OCI-M1 (cell line): ENCODE data around the gene GPR148.
"Not testable (repeated sequence)": the region's sequence is repeated elsewhere in the genome, so short reads cannot be mapped to it uniquely, and the experiment has no call there.

Experiments
- DNase-seq: peaks from one replicate; lab custom pipeline; 2025; lab: John Stamatoyannopoulos, UW

The GPR148 gene, protein sequence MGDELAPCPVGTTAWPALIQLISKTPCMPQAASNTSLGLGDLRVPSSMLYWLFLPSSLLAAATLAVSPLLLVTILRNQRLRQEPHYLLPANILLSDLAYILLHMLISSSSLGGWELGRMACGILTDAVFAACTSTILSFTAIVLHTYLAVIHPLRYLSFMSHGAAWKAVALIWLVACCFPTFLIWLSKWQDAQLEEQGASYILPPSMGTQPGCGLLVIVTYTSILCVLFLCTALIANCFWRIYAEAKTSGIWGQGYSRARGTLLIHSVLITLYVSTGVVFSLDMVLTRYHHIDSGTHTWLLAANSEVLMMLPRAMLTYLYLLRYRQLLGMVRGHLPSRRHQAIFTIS

GRCh38 chr2:130728549-130729316 lies at the start of gene GPR148:
GPR148 (plus strand) TSS chr2:130729070; CDS start chr2:130729152, 82 bp downstream.
- no peak for DNase-seq

DNA sequence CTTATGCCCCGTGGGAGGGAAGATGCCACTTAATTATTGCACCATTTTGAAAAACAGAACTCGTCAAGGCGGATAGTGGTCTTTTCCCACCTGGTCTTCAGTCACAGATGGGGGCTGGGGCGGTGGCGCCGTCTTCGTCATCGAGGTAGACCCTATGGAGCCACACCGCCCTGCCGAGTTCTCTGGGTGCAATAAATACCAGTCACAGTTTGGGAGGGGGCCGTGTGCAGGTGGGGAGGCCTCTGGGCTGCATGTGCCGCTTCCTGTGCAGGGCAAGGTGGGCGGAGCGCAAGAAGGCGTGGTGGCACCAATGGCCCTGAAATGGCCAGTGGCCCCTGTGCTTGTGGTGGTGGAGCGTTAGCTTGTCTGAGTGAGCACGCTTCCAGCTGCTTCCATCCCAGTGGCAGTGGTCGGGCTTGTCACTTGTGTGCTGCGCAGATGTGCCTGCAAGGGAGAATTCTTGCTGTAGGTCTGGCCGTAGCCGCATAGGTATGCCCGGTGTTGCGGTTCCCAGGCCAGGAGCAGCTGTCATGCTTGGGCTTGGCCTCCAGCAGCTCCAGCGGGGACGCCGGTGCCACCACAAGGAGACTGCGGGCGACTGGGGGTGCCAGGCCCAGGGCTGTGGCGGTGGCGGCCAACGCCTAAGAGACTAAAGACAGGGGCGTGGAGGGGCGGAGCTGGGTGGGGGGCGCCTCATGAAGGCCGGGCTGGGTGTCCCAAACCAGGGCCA lies 36.7 kb upstream of the GPR148 start:
- DNase-seq: not testable (repeated sequence)

- not testable (repeated sequence) for DNase-seq
Observed at GRCh38 chr2:130693474-130693873, 35.4 kb upstream of the GPR148 start.

DNA sequence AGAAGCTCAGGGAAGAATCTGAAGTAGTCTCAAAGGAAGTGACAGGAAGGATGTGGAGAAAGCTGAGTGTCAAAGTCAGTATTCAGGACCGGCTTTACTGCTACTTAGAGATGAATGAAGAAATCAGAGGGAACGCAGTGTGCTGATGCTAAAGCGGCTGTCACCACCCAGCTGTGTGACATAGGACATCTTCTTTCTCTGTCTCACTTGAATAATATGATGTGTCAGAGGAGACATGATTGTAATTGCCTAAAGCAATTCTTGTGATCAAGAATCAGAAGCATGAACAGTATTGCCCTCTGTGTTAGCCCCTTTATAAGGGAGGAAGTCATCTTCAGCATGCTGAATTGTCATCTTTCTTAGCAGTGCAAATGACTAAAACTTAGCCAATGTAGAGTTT lies 25.6 kb upstream of the GPR148 start:
- DNase-seq: not testable (repeated sequence)

GRCh38 chr2:130714795-130715194 lies 14.1 kb upstream of the GPR148 start:
- not testable (repeated sequence) for DNase-seq

DNA sequence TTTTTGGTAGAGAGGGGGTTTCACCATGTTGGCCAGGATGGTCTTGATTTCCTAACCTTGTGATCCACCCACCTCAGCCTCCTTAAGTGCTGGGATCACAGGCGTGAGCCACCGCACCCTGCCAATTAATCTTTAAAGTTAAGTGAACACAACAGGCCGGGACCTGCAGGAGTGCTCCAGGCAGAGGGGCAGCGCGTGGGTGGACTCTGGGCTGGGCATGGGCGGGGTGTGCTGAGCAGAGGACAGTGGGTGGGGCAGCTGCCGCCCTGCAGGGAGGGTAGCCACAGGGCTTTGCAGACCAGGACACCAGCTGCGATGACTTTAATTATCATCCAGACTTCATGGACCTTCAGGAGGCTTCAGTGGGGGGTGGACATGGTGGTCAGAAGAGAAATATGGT lies 8.8 kb upstream of the GPR148 start:
- DNase-seq: no peak

DNA sequence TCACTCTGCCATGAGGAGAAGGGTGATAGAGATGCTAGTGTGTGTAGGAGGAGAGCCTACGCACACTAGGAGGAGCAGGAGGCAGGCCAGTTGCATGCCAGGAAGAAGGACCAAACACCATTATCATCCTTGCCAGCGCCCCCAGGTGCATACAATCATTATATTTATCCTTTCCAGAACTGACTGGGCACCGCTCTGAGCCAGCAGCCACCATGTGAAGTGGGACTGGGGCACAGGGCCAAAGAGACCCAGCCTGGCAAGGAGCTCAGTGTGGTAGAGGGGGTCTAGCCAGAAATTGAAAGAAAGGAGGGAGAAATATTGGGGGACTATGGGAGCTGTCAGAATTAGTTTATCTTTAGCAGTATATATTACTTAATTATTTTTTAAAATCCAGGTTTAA lies 8.3 kb upstream of the GPR148 start:
- no peak for DNase-seq

- DNase-seq: no peak
Observed at GRCh38 chr2:130724455-130724854, 4.4 kb upstream of the GPR148 start.

DNA sequence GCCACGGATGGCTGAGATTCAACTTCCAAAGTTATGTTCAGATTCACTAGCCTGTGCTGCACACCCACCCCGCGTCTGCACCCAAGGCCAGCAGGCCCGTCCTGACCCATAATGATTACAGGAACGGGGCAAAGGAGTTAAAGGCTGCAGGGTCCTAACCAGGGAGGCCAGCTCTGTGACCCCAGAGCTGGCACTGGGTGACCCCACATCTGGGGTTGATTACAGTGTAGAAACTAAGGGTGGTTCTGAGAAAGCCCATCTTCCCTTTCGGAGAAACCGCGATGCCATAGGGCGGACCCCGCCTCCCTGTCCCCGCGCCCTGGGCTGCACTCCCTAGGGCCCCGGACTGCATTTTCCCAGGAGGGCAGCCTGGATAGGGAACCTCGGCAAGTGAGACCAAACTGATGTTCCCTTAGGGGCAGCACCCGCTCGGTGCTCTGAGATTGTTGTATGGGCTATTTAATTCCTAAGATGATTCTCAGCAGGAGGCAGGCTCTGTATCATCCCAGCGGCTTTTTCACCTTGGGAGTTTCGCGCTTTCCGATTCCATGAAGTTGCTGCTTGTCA lies 2.2 kb upstream of the GPR148 start:
- no peak for DNase-seq

GRCh38 chr2:130727286-130727924 lies 1.5 kb upstream of the GPR148 start:
- peak; percentile 88 for DNase-seq

- DNase-seq: peak; percentile 74
Observed at GRCh38 chr2:130728007-130728454, 839 bp upstream of the GPR148 start.

- no peak for DNase-seq
Observed at GRCh38 chr2:130729322-130730299, 741 bp downstream of the GPR148 start.

- DNase-seq: not testable (repeated sequence)
Observed at GRCh38 chr2:130732257-130732656, 3.4 kb downstream of the GPR148 start.

GRCh38 chr2:130735200-130735599 lies 6.3 kb downstream of the GPR148 start:
- DNase-seq: no peak

DNA sequence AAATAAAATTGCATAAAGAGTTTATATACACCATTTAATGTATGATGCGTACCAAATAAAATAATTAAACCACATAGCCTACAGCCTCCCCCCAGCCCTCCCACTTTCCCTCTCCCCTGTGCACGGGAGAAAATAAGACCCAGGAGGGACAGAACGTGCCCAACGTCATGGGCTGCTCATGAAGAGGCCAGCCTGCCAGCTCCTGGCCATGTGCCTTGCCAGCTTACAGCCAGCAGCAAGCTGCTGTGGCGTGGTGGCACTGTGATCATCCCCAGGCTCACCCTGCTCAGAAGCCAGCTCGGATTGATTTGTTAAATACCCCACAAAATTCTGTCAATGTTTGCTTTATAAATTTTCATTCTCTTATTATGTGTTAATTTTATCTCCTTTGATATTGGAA lies 7.6 kb downstream of the GPR148 start:
- DNase-seq: no peak

GRCh38 chr2:130737592-130737991 lies 8.7 kb downstream of the GPR148 start:
- DNase-seq: no peak

DNA sequence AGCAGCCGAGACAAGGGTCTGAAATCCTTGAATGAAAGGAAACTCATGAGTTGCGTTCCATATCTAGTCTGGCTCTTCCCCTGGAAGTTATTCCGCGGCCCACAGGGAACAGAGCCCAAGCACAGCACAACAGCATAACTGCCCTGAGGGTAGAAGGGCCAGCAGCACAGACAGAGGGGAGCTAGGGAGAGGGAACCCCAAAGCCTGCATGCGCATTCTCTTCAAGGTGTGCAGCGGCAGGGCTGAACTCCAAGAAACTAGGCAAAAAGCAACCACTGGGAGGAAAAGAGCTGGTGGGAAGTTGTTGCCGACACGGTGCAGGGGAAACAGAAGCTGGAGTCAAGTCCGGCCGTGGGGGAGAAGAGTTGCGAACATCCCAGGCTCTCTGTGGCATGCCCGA lies 11.8 kb downstream of the GPR148 start:
- DNase-seq: no peak

DNA sequence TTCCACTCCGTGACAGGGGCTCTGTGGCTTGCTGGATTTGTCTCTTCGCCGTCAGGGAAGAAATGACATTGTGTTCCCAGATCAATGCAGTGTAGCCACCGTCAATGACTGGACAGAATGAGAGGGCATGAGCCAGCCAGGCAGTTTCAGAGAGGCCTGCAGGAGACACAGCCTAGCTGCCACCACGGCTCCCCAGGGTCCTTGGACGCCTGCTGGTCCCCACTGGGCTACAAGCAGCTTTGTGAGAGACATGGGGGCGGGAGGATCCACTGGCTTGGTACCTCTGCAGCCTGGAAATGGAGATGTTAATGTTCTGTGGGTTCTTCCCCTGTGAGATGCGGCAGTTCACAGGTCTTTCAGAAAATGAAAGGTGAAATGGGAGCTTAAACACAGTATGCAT lies 14.4 kb downstream of the GPR148 start:
- DNase-seq: no peak

- no peak for DNase-seq
Observed at GRCh38 chr2:130744287-130745117, 15.6 kb downstream of the GPR148 start.

GRCh38 chr2:130749078-130749477 lies 20.2 kb downstream of the GPR148 start:
- no peak for DNase-seq
